Lower leg skin (tissue), 3 donors: Measurements from ENCODE around the gene CBL.

Experiments
- CTCF ChIP-seq, 3 donors: fragments of 450-650 bp; IDR thresholded peaks; one replicate each; pipeline ENCODE4 v1.5.1; 2016; ENCODE audit warnings: antibody characterized with exemption in 3 of 3, mild to moderate bottlenecking in 3 of 3, moderate library complexity in 2 of 3
- POLR2A ChIP-seq, 2 donors: fragments of 450-650 bp; IDR thresholded peaks; one replicate each; pipeline ENCODE4 v1.6.1; 2016 to 2017; ENCODE audit warnings: antibody characterized with exemption in 2 of 2, mild to moderate bottlenecking in 1 of 2, moderate library complexity in 1 of 2

GRCh38 chr11:119342023-119342300, 135.8 kb downstream of the CBL start:
- TF ChIP-seq CTCF (IDR thresholded peaks at IDR 0.05) (no peak), POLR2A (IDR thresholded peaks at IDR 0.05) (no peak)
